Endothelial cell of umbilical vein (primary cell): Measurements from ENCODE around the gene REEP1.

Experiments used
- FOS ChIP-seq: IDR thresholded peaks from 2 replicates; pipeline ENCODE4 v1.6.1; 2011; ENCODE audit warnings: mild to moderate bottlenecking, low read length, moderate library complexity, borderline replicate concordance; ENCODE audit not compliant: insufficient read depth
- TF ChIP-seq, protein P1 (sequence below), 2 donors: IDR thresholded peaks; 1 replicate in 1 of 2; 2 replicates in 1 of 2; pipeline ENCODE4 v1.5.1; 2011; ENCODE audit warnings: low read length in 2 of 2, mild to moderate bottlenecking in 2 of 2, moderate library complexity in 2 of 2, control low read depth in 1 of 2, inconsistent platforms in 1 of 2, low read depth in 1 of 2; ENCODE audit not compliant: insufficient read depth in 1 of 2; ENCODE audit errors: extremely low read depth in 1 of 2

GRCh38 chr2:86375623-86376022 lies 38.2 kb upstream of the REEP1 start:
- TF ChIP-seq, protein P1, sequence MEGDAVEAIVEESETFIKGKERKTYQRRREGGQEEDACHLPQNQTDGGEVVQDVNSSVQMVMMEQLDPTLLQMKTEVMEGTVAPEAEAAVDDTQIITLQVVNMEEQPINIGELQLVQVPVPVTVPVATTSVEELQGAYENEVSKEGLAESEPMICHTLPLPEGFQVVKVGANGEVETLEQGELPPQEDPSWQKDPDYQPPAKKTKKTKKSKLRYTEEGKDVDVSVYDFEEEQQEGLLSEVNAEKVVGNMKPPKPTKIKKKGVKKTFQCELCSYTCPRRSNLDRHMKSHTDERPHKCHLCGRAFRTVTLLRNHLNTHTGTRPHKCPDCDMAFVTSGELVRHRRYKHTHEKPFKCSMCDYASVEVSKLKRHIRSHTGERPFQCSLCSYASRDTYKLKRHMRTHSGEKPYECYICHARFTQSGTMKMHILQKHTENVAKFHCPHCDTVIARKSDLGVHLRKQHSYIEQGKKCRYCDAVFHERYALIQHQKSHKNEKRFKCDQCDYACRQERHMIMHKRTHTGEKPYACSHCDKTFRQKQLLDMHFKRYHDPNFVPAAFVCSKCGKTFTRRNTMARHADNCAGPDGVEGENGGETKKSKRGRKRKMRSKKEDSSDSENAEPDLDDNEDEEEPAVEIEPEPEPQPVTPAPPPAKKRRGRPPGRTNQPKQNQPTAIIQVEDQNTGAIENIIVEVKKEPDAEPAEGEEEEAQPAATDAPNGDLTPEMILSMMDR (IDR thresholded peaks at IDR 0.05; ENCODE audit: extremely low read depth in 1 of 2, insufficient read depth in 1 of 2, low read depth in 1 of 2, low read length in 2 of 2) = no peak
- no peak for TF ChIP-seq FOS
